H9 (cell line): ENCODE results near the gene LTBP4. TPM values are rescaled to one million over a fixed set of nuclear protein-coding genes. Genes with fewer than 3 reads are reported as not detected.
A peak's percentile ranks its signal among the peaks of the same experiment; 100 is the strongest.

ENCODE experiments used
- DNase-seq: peaks from one replicate; pipeline ENCODE4 v3.0.0-alpha.2; 2017
- H2AFZ ChIP-seq: one replicate; pipeline ENCODE4 v1.6.1; 2013; ENCODE audit warnings: mild to moderate bottlenecking, low read length, control low read depth, moderate library complexity
- H2AK5ac ChIP-seq: 2 replicates; pipeline ENCODE4 v1.6.1; 2013; ENCODE audit warnings: low read length, control low read depth, mixed read lengths; ENCODE audit not compliant: insufficient read length
- H2BK120ac ChIP-seq: one replicate; pipeline ENCODE4 v1.6.1; 2013; ENCODE audit warnings: low read depth, mild to moderate bottlenecking, low read length, control low read depth, inconsistent platforms; ENCODE audit not compliant: poor library complexity, severe bottlenecking
- H2BK12ac ChIP-seq: 2 replicates; pipeline ENCODE4 v1.6.1; 2013; ENCODE audit warnings: low read length, control low read depth, mixed read lengths, low read depth; ENCODE audit not compliant: insufficient read length
- H2BK15ac ChIP-seq: 2 replicates; pipeline ENCODE4 v1.6.1; 2013; ENCODE audit warnings: low read depth, low read length, control low read depth
- H2BK20ac ChIP-seq: one replicate; pipeline ENCODE4 v1.6.1; 2013; ENCODE audit warnings: low read depth, mild to moderate bottlenecking, low read length, control low read depth, inconsistent platforms; ENCODE audit not compliant: poor library complexity, severe bottlenecking
- H2BK5ac ChIP-seq: 2 replicates; pipeline ENCODE4 v1.6.1; 2013; ENCODE audit warnings: low read length, control low read depth, mixed read lengths; ENCODE audit not compliant: insufficient read length
- H3K14ac ChIP-seq: 2 replicates; pipeline ENCODE4 v1.6.1; 2013; ENCODE audit warnings: low read length, control low read depth; ENCODE audit not compliant: insufficient read depth
- H3K18ac ChIP-seq: 2 replicates; pipeline ENCODE4 v1.6.1; 2013; ENCODE audit warnings: low read depth, mild to moderate bottlenecking, mixed read lengths, low read length, control low read depth; ENCODE audit not compliant: insufficient read length
- H3K23ac ChIP-seq: 2 replicates; pipeline ENCODE4 v1.6.1; 2013; ENCODE audit warnings: low read length, control low read depth, mixed read lengths, low read depth; ENCODE audit not compliant: insufficient read length
- H3K23me2 ChIP-seq: 2 replicates; pipeline ENCODE4 v1.6.1; 2013; ENCODE audit warnings: low read depth, mild to moderate bottlenecking, mixed read lengths, low read length, control low read depth; ENCODE audit not compliant: insufficient read length, poor library complexity, severe bottlenecking
- H3K27ac ChIP-seq: 2 replicates; pipeline ENCODE4 v1.5.1; 2013; ENCODE audit warnings: low read length, control low read depth, mixed read lengths, low read depth; ENCODE audit not compliant: insufficient read length
- H3K27me3 ChIP-seq: 2 replicates; pipeline ENCODE4 v1.6.1; 2013; ENCODE audit warnings: low read length, control low read depth, inconsistent platforms; ENCODE audit not compliant: insufficient read depth
- H3K4ac ChIP-seq: 2 replicates; pipeline ENCODE4 v1.6.1; 2013; ENCODE audit warnings: low read depth, mild to moderate bottlenecking, control low read depth, inconsistent platforms, low read length, moderate library complexity
- H3K4me1 ChIP-seq: 2 replicates; pipeline ENCODE4 v1.6.1; 2013; ENCODE audit warnings: low read length, control low read depth, inconsistent platforms; ENCODE audit not compliant: insufficient read depth
- H3K4me2 ChIP-seq: 2 replicates; pipeline ENCODE4 v1.6.1; 2013; ENCODE audit warnings: low read length, control low read depth, mixed read lengths; ENCODE audit not compliant: insufficient read length, insufficient read depth
- H3K56ac ChIP-seq: 2 replicates; pipeline ENCODE4 v1.6.1; 2013; ENCODE audit warnings: low read depth, mild to moderate bottlenecking, mixed read lengths, low read length, control low read depth; ENCODE audit not compliant: insufficient read length
- H3K79me1 ChIP-seq: 2 replicates; pipeline ENCODE4 v1.6.1; 2013; ENCODE audit warnings: low read depth, mild to moderate bottlenecking, moderate library complexity, low read length, control low read depth, inconsistent platforms; ENCODE audit not compliant: insufficient read depth, poor library complexity, severe bottlenecking
- H3K79me2 ChIP-seq: 2 replicates; pipeline ENCODE4 v1.6.1; 2013; ENCODE audit warnings: low read length, control low read depth, inconsistent platforms; ENCODE audit not compliant: insufficient read depth
- H3K9ac ChIP-seq: 2 replicates; pipeline ENCODE4 v1.6.1; 2013; ENCODE audit warnings: low read length, control low read depth, mixed read lengths; ENCODE audit not compliant: insufficient read length; ENCODE audit errors: extremely low read depth
- H3K9me3 ChIP-seq: one replicate; pipeline ENCODE4 v1.6.1; 2013; ENCODE audit warnings: low read depth, low read length, inconsistent platforms; ENCODE audit not compliant: control insufficient read depth
- H3T11ph ChIP-seq: one replicate; pipeline ENCODE4 v1.6.1; 2013; ENCODE audit warnings: mild to moderate bottlenecking, low read length, control low read depth, inconsistent platforms
- H4K20me1 ChIP-seq: one replicate; pipeline ENCODE4 v1.6.1; 2013; ENCODE audit not compliant: control insufficient read depth, insufficient read length, insufficient read depth
- H4K5ac ChIP-seq: 2 replicates; pipeline ENCODE4 v1.6.1; 2013; ENCODE audit warnings: low read depth, mild to moderate bottlenecking, mixed read lengths, low read length, control low read depth; ENCODE audit not compliant: insufficient read length
- H4K8ac ChIP-seq: replicated peaks from 2 replicates; pipeline ENCODE4 v1.6.1; 2013; ENCODE audit warnings: low read length, control low read depth, mixed read lengths, low read depth; ENCODE audit not compliant: insufficient read length
- H4K91ac ChIP-seq: 2 replicates; pipeline ENCODE4 v1.6.1; 2013; ENCODE audit warnings: low read depth, mild to moderate bottlenecking, moderate library complexity, mixed read lengths, low read length, control low read depth; ENCODE audit not compliant: insufficient read length
- H3K27ac Mint-ChIP-seq, 3 experiments: 2 replicates in 2 of 3; 3 replicates in 1 of 3; pipeline ENCODE4 v1.8.0; 2020 to 2021; ENCODE audit warnings: mixed read lengths in 3 of 3, mild to moderate bottlenecking in 1 of 3, moderate library complexity in 1 of 3
- H3K27me3 Mint-ChIP-seq: 2 replicates; pipeline ENCODE4 v1.8.0; 2021; ENCODE audit warnings: low read depth, mild to moderate bottlenecking, moderate library complexity, mixed read lengths
- H3K36me3 Mint-ChIP-seq, 3 experiments: 2 replicates in 2 of 3; 3 replicates in 1 of 3; pipeline ENCODE4 v1.8.0; 2020 to 2021; ENCODE audit warnings: low read depth in 3 of 3, mixed read lengths in 3 of 3; ENCODE audit not compliant: insufficient read depth in 1 of 3
- H3K4me1 Mint-ChIP-seq, 2 experiments: 2 replicates each; pipeline ENCODE4 v1.8.0; 2020; ENCODE audit warnings: mixed read lengths in 2 of 2
- H3K4me3 Mint-ChIP-seq, 2 experiments: 2 replicates in 1 of 2; 3 replicates in 1 of 2; pipeline ENCODE4 v1.8.0; 2020 to 2021; ENCODE audit warnings: mild to moderate bottlenecking in 2 of 2, mixed read lengths in 2 of 2, moderate library complexity in 1 of 2
- H3K9me3 Mint-ChIP-seq, 2 experiments: 2 replicates in 1 of 2; 3 replicates in 1 of 2; pipeline ENCODE4 v1.8.0; 2020; ENCODE audit warnings: mild to moderate bottlenecking in 2 of 2, mixed read lengths in 2 of 2, moderate library complexity in 1 of 2
- CTCF ChIP-seq: fragments of 200-600 bp; sonication (generic); conservative IDR thresholded peaks from 3 replicates; pipeline ENCODE4 v1.8.0; 2021; ENCODE audit warnings: antibody characterized with exemption, mild to moderate bottlenecking
- WGBS: extraction: QIAGEN DNeasy Blood & Tissue Kit; methylation state at CpG from one replicate; pipeline ENCODE4 v1.1.7; 2013; ENCODE audit warnings: missing lambda C conversion rate, low lambda C conversion rate, mixed read lengths; ENCODE audit not compliant: insufficient read length; ENCODE audit errors: extremely low coverage; 5-methylcytosine and 5-hydroxymethylcytosine counted together
- total RNA-seq: library from RNA; stranded (reverse); gene quantifications from 2 replicates; pipeline ENCODE4 v1.2.1, GENCODE V29; 2021

The LTBP4 gene
- total RNA-seq, 1 experiment from 2014 or later = 129 TPM

GRCh38 chr19:40626918-40627317, 25.7 kb downstream of the LTBP4 start:
- Mint-ChIP-seq H3K4me3 (no peak overlapping the region), H3K27ac (0 out of 7 replicates have a peak overlapping the region, but pooled peaks of 1 of the 3 experiments have one; percentile 23), H3K27me3 (no peaks in the 10 kb centered on the region), H3K9me3 (peaks cover 0 to 3% of the 10 kb centered on the region in 2 experiments; a peak in 2 of 5 replicates), H3K36me3 (peaks cover 25 to 63% (median 53%) of the 10 kb centered on the region in 3 experiments; a peak in 6 of 7 replicates), H3K4me1 (peaks cover 28 to 37% of the 10 kb centered on the region in 2 experiments)
- Histone ChIP-seq H2BK5ac (no peak overlapping the region), H3T11ph (no peak overlapping the region), H3K14ac (no peak overlapping the region), H3K27ac (no peak overlapping the region), H2BK120ac (no peak overlapping the region), H3K4me2 (no peak overlapping the region), H3K23ac (no peak overlapping the region), H4K91ac (no peak overlapping the region), H2BK15ac (no peak overlapping the region), H3K9me3 (no peaks in the 10 kb centered on the region), H2AK5ac (no peak overlapping the region), H3K79me2 (no peaks in the 10 kb centered on the region), H3K56ac (no peak overlapping the region), H3K4me1 (peaks cover 3% of the 10 kb centered on the region; the same call in 1 of the 2 replicates), H3K18ac (no peak overlapping the region), H2BK20ac (no peak overlapping the region), H3K27me3 (no peaks in the 10 kb centered on the region), H4K20me1 (no peaks in the 10 kb centered on the region), H3K9ac (no peak overlapping the region), H3K4ac (no peak overlapping the region), H2BK12ac (no peak overlapping the region), H3K23me2 (no peaks in the 10 kb centered on the region), H3K79me1 (no peaks in the 10 kb centered on the region), H2AFZ (no peak overlapping the region), H4K5ac (no peak overlapping the region), H4K8ac (no peak overlapping the region)
- no peak for TF ChIP-seq CTCF
- no peak for DNase-seq
- no CpG with 5 or more reads among the region's 24 CpGs for WGBS
